Right renal pelvis (tissue), 4 donors: Measurements from ENCODE around the gene EFCAB6. TPM values are rescaled to one million over a fixed set of nuclear protein-coding genes. Genes with fewer than 3 reads are reported as not detected.

Experiments used
- DNase-seq, 4 donors: peaks; one replicate each; pipeline ENCODE4 v3.0.0-alpha.2; 2013; ENCODE audit warnings: low read depth in 4 of 4, low spot score in 3 of 4, missing footprints in 1 of 4
- polyA plus RNA-seq, 4 donors: library from polyadenylated mRNA; unstranded; fragments of 120-200 nt; gene quantifications; one replicate each; pipeline ENCODE4 v1.2.1, GENCODE V29; 2013; ENCODE audit not compliant: insufficient read length in 4 of 4

EFCAB6 gene
- polyA plus RNA-seq, 4 donors: 4.4 to 5.4 (median 4.9) TPM

DNA sequence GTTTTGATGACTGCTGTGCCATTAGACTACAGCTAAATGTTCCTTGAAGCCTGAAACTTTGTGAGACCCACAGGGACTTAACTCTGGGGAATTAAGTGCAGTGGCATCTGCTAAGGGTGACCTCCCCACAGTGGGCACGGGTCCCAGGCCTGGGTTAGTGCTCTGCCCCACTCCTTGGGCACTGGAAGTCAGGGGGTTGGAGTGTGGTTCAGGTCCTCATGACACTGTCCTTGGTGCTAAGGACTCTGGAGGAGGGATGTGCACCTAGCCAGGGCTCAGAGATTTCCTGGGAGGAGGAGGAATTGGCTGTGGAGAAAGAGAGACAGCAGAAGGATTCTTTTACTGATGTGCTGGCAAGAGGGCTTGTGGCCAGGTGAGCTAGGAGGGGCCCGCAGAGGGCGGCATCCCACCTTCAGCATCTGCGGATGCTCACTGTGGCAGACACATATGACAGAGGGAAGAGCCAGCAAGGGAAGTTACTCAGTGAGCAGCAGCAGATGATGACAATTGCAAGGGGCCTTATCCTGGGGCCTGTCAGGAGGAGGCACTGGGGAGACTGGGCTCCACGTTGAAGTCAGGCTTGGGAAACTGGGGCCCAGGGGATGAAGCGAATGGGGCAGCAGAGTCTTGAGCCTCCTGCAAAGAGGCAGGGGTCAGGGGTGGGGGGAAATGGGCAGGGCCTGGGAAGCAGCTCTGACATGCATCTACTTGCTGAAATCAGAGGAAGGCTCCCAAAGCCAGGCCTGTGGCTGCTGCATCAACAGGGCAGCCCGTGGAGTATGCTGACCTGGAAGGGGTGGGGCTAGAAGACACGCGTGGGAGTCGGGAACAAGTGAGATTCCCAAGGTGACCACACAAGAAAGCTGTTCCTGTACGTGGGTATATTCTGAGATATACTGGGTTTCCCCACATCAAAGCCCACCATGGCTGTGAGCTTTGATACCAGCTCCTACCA, 256.3 kb downstream of the EFCAB6 start:
- no peak for DNase-seq

DNA sequence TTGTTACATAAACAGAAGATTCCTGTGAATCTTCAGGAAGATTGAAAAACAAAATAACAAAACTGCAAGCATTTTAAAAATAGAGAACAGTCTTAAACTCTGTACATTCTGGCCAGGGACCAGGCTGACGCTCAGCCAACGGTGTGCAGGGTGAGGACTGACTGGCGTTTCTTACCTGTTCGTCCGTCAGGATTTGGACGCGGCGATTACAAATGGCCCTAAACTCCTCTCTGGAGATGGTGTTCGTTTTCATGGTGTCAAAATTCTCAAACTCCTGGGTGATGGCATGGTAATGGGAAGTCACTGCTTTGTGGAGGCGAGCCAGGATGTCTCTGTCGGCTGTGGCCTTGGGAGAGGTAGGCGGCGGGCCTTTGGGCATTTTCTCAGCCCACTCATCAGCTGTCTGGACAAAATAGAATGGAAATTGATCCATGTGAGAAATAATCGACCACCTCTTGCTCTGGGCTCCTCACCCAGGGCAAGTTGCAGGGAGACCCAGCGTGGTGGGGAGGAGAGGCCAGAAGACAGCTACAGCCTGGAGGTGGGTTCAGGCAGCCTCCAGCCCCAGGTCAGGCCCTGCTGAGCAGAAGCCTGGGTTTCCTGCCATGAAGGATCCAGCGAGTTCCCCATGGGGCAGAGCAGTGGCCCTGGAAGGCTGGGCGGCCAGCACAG, 257.3 kb downstream of the EFCAB6 start:
- no peak for DNase-seq

DNA sequence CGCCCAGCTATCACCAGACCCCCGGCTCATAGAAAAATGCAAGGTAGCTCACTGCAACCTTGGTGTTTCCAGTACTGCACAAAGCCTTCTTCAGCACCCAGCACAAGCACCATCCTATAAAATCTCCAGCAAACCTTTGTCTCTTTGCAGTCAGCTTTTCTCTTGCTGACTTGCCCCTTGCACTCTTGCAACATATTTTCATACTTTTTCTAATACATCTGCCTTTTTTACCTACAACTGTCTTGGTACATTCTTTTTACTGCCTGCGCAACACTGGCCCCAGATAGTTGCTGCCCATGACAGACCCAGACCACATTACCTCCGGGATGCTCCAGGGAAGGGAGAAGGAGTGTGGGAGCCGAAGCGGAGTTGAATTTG, 257.9 kb downstream of the EFCAB6 start:
- no peak for DNase-seq

- no peak for DNase-seq
These were observed 258.4 kb downstream of the EFCAB6 start for GRCh38 chr22:43553451-43554258.

- DNase-seq: no peak
These were observed 261.4 kb downstream of the EFCAB6 start for GRCh38 chr22:43550672-43551071.

- no peak for DNase-seq
These were observed 262.0 kb downstream of the EFCAB6 start for GRCh38 chr22:43550024-43550620.

DNA sequence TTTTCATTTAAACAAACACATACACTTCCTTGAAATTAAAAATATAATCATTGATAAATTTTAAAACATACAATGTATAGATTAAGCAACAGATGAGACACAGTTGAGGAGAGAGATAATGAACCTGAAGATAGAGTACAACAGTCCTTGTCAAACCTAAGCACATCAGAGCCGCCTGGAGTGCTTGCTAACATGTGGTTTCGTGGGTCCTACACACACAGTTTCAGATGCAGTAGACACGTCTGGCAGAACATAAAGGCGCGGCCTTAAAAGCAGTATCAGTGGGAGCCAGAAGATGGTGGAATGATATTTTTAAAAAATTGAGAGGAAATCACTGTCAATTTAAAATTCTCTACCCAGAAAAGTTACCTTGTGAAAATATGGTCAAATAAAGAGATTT, 265.9 kb downstream of the EFCAB6 start:
- DNase-seq: no peak

- no peak for DNase-seq
These were observed 267.8 kb downstream of the EFCAB6 start for GRCh38 chr22:43544289-43544673.

DNA sequence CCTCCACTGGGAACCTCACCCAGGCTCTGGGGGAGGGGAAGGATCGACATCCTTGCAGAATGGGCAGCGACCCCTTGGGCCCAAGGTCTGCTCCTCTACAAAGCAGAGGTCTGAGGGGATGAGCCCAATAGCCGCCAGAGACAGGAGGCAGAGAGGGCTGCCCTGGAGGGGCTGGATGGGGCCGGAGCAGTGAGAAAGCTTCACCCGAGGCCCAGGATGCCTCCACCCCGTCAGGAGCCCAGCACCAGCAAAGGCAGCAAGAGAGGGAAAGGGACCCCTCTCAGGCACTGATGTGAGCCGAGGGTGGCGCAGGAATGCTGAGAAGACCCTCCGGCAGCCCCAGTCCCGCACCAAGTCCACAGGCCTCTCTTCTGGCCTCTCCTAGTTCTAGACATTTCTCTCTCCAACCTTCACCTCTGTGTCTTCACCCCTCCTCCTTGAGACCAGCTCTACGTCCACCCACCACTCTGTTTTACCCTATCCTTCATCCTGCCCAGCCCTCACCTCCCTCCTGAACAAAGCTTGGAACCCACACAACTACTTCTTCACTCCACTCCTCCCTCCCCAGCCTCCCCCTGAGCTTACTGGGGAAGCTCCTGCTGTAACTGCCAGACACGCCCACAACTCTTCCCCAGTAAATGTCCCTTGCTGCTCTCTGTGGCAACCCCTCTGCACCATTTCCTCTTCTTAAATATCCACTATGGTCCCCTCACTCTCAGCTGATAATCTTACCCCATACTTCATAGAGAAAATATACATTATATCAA, 268.4 kb downstream of the EFCAB6 start:
- no peak for DNase-seq

DNA sequence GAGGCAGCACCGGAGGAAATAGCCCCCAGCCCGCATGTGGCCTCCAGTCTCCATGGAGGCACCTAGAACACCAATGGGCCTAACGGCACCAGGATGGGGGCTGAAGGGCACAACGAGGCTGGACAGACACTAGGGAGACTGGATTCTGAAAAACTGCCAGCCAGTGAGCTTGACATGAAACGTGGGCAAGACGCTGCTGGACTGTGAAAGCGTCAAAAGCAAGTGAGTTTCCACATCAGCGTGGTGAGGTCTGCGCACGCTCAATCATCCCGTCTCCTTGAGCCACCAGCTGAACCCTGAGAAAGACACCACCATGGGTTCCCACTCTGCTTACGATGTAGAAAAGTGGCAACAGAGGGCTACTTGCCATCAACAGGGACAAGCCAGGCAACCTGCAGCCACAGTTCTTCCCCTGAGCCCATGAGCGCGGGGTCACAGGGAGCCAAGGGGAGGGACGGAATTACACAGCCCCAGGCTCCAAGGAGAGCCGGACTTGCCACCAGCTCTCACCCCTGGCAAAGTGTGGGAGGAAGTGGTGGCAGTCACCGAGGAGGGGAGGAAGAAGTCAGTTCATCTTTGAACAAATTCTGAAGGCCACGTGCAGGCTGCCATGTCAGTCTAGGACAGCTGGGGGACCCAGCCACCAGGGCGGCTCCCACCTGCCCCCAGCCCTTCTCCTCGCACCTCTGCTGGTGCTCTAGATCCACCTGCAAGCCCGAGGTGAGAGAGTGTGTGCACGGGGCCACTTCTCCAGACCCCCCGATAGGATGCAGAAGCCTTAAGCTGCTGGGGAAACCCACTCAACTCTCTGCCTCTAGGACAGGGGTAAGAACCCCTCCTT, 269.2 kb downstream of the EFCAB6 start:
- DNase-seq: no peak

- no peak for DNase-seq
These were observed 270.4 kb downstream of the EFCAB6 start for GRCh38 chr22:43541462-43542407.

- DNase-seq: no peak
These were observed 271.1 kb downstream of the EFCAB6 start for GRCh38 chr22:43541022-43541421.

- no peak for DNase-seq
These were observed 271.6 kb downstream of the EFCAB6 start for GRCh38 chr22:43540529-43540923.

- no peak for DNase-seq
These were observed 272.3 kb downstream of the EFCAB6 start for GRCh38 chr22:43539572-43540528.

DNA sequence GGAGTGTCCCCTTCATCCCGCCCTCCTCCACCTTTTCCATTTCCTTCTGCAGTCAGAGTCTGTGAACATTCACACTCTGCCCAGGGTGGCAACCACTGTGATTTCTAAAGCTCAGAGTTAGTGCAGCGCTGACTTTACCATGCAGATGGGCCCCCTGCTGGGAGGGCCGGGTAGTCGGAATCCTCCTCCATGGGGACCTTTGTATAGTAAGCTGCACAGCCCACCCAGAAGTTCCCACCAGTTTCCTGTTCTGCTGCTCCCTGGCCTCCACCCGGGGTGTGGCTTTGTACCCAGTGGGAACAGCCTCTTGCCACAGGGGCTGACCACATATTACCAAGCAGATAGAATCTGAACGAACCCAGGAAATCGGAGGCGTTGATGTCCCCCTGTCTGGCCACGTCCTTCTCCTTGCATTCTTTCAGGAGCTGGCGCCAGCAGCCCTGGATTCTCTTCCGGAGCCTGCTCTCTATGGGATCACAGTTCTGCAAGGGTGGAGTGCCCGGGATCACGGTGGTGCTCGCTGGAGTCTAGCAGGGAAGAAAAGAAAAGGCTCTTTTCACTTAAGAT, 275.0 kb downstream of the EFCAB6 start:
- no peak for DNase-seq

- DNase-seq: no peak
These were observed 276.4 kb downstream of the EFCAB6 start for GRCh38 chr22:43535741-43536140.
